ENCODE measurements around the gene PGGHG. TPM values are rescaled to one million over a fixed set of nuclear protein-coding genes. Genes with fewer than 3 reads are reported as not detected.
"Not testable (repeated sequence)": the region's sequence is repeated elsewhere in the genome, so short reads cannot be mapped to it uniquely, and the experiment has no call there.

Gene PGGHG
- total RNA-seq, 1 experiment from 2014 or later, result 69.0 TPM

DNA sequence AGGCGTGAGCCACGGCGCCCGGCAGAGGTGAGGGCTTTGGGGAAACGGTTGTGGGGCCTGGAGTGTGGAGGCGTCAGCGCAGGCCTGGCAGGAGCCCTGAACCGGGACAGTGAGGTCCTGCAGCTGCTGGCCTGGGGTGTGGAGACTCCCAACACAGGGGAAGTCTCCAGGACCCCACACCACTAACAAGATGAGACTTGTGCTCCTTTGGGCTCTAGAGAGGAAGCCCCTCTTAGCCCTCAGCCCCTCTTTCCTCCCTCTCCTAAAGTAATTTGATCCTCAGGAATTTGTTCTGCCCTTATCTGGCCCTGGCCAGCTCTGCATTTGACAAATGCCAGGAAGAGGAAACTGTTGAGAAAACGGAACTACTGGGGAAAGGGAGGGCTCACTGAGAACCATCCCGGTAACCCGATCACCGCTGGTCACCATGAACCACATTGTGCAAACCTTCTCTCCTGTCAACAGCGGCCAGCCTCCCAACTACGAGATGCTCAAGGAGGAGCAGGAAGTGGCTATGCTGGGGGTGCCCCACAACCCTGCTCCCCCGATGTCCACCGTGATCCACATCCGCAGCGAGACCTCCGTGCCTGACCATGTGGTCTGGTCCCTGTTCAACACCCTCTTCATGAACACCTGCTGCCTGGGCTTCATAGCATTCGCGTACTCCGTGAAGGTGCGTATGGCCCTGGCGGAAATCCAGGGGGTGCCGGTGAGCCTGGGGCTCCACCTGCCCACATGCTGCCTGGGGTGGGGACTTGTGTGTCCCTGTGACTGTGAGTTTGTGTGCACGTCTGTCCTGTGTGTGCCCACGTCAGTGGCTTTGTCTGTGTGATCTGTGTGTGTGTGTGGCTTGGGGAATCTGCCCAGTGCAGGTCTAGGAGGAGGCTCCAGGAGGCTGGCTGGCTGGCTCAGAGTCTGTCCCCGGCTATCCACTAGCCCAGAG lies 19.1 kb downstream of the PGGHG start, which contains the start of gene IFITM2:
Gene IFITM2, plus strand, starts transcription at position 51 of the 943 bp plus-strand sequence. Its CDS starts 377 bp downstream, at position 428.
- peak; percentile 79 for DNase-seq
- H3K27me3 ChIP-seq (ENCODE audit: control insufficient read depth, insufficient read depth, low read length); H3K36me3 ChIP-seq (replicated peaks; ENCODE audit: control insufficient read depth, insufficient read depth, low read length): not testable (repeated sequence)
- peak within 1 kb of the TSS; percentile 58 for H3K4me3 ChIP-seq (ENCODE audit: insufficient read depth, low read depth, low read length)

DNA sequence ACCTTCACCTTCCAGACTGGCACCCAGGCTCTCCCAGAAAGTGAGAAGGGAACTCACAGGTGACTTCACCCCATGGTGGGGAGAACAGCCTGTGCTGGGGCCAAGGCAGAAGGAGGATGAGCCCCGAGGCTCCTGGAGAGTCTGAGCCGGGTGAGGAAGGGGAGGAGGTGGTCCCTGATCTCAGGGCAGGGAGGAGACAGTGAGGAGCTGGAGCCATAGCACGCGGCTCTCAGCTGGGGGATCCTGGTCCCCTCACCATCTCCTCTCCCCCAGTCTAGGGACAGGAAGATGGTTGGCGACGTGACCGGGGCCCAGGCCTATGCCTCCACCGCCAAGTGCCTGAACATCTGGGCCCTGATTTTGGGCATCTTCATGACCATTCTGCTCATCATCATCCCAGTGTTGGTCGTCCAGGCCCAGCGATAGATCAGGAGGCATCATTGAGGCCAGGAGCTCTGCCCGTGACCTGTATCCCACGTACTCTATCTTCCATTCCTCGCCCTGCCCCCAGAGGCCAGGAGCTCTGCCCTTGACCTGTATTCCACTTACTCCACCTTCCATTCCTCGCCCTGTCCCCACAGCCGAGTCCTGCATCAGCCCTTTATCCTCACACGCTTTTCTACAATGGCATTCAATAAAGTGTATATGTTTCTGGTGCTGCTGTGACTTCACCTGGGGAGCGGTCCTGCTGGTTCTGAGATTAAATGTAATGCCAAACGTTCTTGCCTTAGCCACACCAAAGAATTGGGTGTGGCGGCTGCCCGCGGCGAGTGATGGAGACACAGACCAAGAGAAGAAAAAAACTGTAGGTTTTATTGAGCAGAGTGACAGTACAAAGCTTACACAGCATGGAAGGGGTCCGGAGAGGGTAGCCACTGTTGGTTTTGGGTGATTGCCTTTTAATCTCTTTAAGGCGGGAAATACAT lies 20.1 kb downstream of the PGGHG start:
- DNase-seq; H3K27me3 ChIP-seq (ENCODE audit: control insufficient read depth, insufficient read depth, low read length); H3K36me3 ChIP-seq (replicated peaks; ENCODE audit: control insufficient read depth, insufficient read depth, low read length): not testable (repeated sequence)
- H3K4me3 ChIP-seq (ENCODE audit: insufficient read depth, low read depth, low read length), result peak overlapping the region; percentile 27

DNA sequence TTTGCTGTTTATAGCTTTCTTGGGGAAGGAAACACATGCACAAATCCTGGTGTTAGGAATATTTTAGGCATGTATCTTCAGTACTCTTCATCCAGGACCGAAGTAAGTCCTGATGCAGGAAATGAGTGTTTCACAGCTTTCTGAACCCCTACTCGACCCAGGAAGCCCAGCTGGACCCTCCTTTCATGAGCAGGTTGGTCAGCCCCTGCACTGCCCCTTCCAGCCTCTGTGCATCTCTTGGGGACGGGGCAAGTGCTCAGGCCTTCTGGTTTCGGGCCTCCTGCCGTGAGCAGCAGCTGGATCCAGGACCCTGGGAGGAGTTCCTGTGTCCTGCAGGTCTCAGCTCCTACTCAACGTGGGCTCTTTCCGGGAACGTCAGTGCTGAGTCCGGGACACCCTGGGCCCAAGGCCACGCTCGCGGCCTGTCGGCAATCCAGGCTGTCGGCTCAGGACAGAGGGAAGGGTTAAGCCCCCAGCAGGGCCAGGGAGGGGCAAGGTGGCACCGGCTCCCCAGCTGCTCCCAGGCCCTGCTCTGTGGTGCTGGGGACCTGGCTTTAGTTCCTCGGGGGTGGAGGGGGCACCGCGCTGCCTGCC lies 21.1 kb downstream of the PGGHG start:
- peak overlapping the region; percentile 12; the same call in 1 of the 2 replicates for H3K4me3 ChIP-seq (ENCODE audit: insufficient read depth, low read depth, low read length)
- not testable (repeated sequence) for DNase-seq; H3K36me3 ChIP-seq (replicated peaks; ENCODE audit: control insufficient read depth, insufficient read depth, low read length); H3K27me3 ChIP-seq (ENCODE audit: control insufficient read depth, insufficient read depth, low read length)

DNA sequence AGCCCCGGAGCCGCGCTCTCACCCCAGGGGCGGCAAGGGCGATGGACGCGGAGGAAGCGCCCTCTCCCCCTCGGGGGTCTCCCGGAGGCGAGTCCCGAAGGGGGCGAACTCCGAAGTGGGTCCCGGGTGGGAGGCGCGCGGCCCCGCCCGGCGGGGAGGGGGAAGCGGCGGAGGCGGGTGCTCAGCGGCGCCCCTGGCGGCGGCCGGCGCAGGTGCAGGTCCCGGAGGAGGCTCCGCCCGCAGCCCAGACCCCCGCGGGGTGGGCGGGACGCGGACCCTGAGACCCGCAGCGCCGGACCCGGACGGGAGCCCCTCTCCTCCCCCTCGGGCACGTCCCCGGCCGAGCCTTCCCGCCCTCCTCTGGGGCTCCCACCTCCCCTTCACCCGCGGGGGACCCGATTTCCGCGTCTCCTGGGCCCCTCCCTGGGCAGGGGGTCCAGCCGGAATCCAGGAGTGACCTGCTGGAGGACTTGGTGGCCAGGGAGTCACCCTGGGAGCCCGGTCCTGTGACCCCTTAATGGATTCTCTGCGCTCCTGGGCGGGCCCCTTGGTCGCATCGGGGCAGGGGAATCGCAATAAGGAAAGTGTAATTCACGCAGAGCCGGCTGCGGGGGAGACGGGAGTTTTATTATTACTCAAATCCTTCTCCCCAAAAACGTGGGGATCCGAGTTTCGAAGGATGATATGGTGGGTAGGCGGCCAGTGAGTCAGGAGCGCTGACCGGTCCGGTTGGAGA lies 22.3 kb downstream of the PGGHG start:
- H3K27me3 ChIP-seq (ENCODE audit: control insufficient read depth, insufficient read depth, low read length); H3K36me3 ChIP-seq (replicated peaks; ENCODE audit: control insufficient read depth, insufficient read depth, low read length); DNase-seq: not testable (repeated sequence)
- peak overlapping the region; percentile 27 for H3K4me3 ChIP-seq (ENCODE audit: insufficient read depth, low read depth, low read length)

DNA sequence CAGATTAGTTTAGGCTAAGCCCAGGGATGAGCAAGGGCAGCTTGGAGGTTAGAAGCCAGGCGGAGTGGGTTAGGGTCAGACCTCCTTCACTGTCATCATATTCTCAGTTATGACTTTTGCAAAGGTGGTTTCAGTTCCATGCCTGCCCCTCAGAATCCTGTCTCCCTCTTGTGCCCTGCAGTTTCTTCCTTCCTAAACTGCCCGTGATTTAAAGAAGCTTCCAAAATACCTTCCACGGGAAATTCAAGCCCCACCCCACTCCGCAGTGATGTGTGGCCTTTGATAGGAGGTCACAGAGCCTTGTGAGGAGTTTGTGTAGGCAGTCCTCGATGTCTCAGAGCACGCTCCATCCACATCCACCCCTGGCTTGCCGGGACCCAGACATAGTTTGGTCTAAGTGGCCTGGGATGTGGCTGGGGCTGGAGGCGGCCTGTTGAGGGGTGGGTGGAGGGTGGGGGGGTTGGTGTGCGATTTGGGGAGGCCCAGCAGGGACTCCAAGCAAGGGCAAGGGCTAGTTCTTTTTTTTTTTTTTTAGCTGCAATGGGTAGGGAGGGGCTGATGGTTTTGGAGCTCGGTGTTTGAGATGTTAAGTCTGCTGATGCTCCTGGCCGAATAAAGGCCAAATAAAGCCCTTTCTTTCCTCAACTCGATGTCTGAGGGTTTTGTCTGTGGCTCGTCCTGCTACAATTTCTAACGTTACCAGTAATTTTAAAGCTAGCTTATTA lies 23.3 kb downstream of the PGGHG start:
- DNase-seq, result no peak
- Histone ChIP-seq H3K27me3 (ENCODE audit: control insufficient read depth, insufficient read depth, low read length) (peaks cover 5% of the 10 kb centered on the region; the same call in 1 of the 2 replicates), H3K4me3 (ENCODE audit: insufficient read depth, low read depth, low read length) (peak overlapping the region; percentile 4; the same call in 1 of the 2 replicates), H3K36me3 (replicated peaks; ENCODE audit: control insufficient read depth, insufficient read depth, low read length) (peaks cover 5% of the 10 kb centered on the region)

DNA sequence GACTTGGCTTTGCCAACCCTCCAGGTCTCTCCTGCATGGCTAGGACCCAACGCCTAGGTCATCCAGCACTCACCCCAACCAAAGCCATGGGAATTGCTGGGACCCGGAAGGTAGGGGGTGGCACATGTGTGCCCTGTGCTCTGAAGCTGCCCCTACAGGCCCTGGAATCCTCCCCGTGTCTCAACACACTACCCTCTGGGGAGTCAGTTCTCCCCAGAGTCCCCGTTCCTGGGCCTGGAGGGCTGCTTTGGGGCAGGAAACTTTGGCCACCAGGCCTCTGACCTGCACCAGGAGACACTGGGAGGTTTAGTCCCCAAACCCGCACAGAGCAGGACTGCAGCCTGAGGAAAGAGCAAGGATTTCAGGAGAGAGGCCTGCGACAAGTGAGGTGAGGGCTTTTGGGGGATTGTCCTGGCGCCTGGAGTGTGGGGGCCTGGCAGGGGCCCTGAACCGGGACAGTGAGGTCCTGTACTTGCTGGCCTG lies 24.4 kb downstream of the PGGHG start:
- no peak for DNase-seq
- peak overlapping the region; percentile 91 for H3K4me3 ChIP-seq (ENCODE audit: insufficient read depth, low read depth, low read length)
- peaks cover 5% of the 10 kb centered on the region; the same call in 1 of the 2 replicates for H3K27me3 ChIP-seq (ENCODE audit: control insufficient read depth, insufficient read depth, low read length)
- H3K36me3 ChIP-seq (replicated peaks; ENCODE audit: control insufficient read depth, insufficient read depth, low read length), result peaks cover 5% of the 10 kb centered on the region

DNA sequence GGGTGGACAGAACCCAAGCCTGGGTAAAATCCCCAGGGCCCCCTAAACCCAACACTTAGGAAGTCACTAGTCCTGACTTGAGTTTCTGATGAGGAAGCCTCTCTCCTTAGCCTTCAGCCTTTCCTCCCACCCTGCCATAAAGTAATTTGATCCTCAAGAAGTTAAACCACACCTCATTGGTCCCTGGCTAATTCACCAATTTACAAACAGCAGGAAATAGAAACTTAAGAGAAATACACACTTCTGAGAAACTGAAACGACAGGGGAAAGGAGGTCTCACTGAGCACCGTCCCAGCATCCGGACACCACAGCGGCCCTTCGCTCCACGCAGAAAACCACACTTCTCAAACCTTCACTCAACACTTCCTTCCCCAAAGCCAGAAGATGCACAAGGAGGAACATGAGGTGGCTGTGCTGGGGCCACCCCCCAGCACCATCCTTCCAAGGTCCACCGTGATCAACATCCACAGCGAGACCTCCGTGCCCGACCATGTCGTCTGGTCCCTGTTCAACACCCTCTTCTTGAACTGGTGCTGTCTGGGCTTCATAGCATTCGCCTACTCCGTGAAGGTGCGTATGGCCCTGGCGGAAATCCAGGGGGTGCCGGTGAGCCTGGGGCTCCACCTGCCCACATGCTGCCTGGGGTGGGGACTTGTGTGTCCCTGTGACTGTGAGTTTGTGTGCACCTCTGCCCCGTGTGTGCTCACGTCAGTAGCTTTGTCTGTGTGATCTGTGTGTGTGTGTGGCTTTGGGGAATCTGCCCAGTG lies 25.0 kb downstream of the PGGHG start, which contains the start of gene IFITM1:
Gene IFITM1, plus strand, starts transcription at position 254 of the 767 bp plus-strand sequence. Its CDS starts 131 bp downstream, at position 385.
- Histone ChIP-seq H3K4me3 (ENCODE audit: insufficient read depth, low read depth, low read length) (peak within 1 kb of the TSS; percentile 91), H3K36me3 (replicated peaks; ENCODE audit: control insufficient read depth, insufficient read depth, low read length) (peaks cover 5% of the 10 kb centered on the region), H3K27me3 (ENCODE audit: control insufficient read depth, insufficient read depth, low read length) (peaks cover 5% of the 10 kb centered on the region; the same call in 1 of the 2 replicates)
- peak; percentile 88 for DNase-seq

DNA sequence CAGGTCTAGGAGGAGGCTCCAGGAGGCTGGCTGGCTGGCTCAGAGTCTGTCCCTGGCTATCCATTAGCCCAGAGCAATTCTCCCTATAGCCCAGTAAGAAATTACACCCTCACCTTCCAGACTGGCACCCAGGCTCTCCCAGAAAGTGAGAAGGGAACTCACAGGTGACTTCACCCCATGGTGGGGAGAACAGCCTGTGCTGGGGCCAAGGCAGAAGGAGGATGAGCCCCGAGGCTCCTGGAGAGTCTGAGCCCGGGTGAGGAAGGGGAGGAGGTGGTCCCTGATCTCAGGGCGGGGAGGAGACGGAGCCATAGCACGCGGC lies 25.6 kb downstream of the PGGHG start:
- not testable (repeated sequence) for H3K27me3 ChIP-seq (ENCODE audit: control insufficient read depth, insufficient read depth, low read length); DNase-seq; H3K36me3 ChIP-seq (replicated peaks; ENCODE audit: control insufficient read depth, insufficient read depth, low read length)
- peak overlapping the region; percentile 91 for H3K4me3 ChIP-seq (ENCODE audit: insufficient read depth, low read depth, low read length)

DNA sequence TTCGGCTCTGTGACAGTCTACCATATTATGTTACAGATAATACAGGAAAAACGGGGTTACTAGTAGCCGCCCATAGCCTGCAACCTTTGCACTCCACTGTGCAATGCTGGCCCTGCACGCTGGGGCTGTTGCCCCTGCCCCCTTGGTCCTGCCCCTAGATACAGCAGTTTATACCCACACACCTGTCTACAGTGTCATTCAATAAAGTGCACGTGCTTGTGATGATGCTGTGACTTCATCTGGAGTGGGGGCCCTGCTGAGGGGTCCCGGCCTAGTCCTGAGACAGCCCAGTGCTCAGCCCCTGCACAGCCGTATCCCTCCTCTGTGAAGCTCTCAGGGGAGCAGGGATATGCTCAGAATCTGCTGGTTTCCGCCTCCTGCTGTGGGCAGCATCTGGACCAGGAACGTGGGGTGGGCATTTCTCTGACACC lies 26.1 kb downstream of the PGGHG start:
- peak overlapping the region; percentile 91 for H3K4me3 ChIP-seq (ENCODE audit: insufficient read depth, low read depth, low read length)
- H3K36me3 ChIP-seq (replicated peaks; ENCODE audit: control insufficient read depth, insufficient read depth, low read length), result peaks cover 5% of the 10 kb centered on the region
- peaks cover 5% of the 10 kb centered on the region; the same call in 1 of the 2 replicates for H3K27me3 ChIP-seq (ENCODE audit: control insufficient read depth, insufficient read depth, low read length)
- no peak for DNase-seq

DNA sequence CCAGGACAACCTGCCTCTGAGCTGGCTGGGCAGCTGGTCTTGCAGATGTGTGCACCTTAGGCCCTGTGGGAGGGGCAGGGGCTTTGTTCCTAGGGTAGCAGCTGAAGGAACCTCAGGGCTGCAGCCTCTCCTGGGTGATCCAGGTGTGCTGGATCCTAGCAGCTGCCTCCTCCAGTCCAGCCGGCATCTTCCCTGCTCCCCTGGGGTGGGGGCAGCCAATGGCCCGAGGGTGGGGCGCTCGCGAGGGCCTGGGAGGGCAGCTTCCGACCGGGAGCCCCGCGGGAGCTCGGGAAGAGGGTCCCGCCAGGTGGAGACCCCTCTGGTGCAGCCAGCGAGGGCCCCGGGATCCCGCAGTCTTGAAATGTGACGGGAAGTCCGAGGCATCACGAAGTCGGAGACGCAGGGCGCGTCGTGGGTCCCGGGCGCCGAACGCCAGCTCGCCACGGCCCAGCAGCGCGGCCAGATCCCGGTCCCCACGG lies 26.6 kb downstream of the PGGHG start:
- Histone ChIP-seq H3K36me3 (replicated peaks; ENCODE audit: control insufficient read depth, insufficient read depth, low read length) (peaks cover 5% of the 10 kb centered on the region), H3K27me3 (ENCODE audit: control insufficient read depth, insufficient read depth, low read length) (peaks cover 5% of the 10 kb centered on the region; the same call in 1 of the 2 replicates), H3K4me3 (ENCODE audit: insufficient read depth, low read depth, low read length) (peak overlapping the region; percentile 91)
- DNase-seq, result no peak

DNA sequence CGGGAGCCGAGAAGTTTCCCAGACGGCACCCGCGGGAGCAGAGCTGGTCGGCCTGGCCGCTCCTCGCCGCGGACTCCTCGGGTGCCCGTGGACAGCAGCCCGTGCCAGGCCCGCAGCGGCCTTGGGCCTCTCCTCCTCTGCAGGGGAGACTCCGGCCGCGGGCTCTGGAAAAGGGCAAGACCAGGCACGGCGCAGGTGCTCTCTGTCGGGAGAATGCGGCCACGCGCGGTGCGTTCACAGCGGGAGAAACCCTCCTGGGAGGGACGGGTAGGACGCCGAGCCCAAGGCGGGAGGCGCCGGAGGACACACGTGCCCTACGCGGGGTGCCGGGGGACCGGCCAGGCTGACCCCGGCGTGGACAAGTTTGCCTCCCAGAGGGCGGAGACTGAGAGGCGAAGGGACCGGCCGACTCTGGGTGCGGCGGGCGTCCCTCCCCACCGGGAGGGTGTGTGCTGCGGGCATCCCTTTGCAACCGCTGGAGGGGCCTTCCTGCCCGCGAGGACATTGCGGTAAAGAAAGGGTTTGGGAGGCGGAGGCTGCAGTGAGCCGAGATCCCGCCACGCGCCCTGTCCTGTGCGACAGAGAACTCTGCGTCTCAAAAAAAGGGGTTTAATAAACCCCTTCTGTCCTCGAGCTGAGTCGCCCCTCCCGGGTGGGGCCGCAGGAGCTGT lies 27.2 kb downstream of the PGGHG start:
- Histone ChIP-seq H3K27me3 (ENCODE audit: control insufficient read depth, insufficient read depth, low read length) (peaks cover 5% of the 10 kb centered on the region; the same call in 1 of the 2 replicates), H3K36me3 (replicated peaks; ENCODE audit: control insufficient read depth, insufficient read depth, low read length) (peaks cover 5% of the 10 kb centered on the region), H3K4me3 (ENCODE audit: insufficient read depth, low read depth, low read length) (peak overlapping the region; percentile 91)
- peak; percentile 77 for DNase-seq

DNA sequence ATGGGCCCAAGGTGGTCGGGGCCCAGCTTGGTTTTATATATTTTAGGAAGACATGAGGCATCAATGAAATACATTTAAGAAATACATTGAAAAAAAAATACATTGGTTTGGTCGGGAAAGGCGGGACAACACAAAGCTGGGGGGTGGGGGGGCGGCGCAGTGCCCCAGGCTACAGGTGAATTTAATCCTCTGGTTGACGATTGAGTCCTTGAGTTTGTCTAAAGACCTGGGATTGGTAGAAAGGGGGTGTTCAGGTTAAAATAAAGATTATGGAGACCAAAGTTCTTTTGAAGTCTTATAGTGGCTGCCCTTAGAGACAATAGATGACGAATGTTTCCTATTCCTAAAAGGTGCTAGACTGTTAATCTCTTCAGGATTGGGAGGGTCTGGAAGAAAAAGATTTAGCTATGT lies 28.0 kb downstream of the PGGHG start:
- Histone ChIP-seq H3K4me3 (ENCODE audit: insufficient read depth, low read depth, low read length) (peak overlapping the region; percentile 91; the same call in 1 of the 2 replicates), H3K36me3 (replicated peaks; ENCODE audit: control insufficient read depth, insufficient read depth, low read length) (peaks cover 5% of the 10 kb centered on the region), H3K27me3 (ENCODE audit: control insufficient read depth, insufficient read depth, low read length) (peaks cover 5% of the 10 kb centered on the region; the same call in 1 of the 2 replicates)
- DNase-seq, result no peak
